ENCODE data around the gene CHST11.

CHST11 gene

DNA sequence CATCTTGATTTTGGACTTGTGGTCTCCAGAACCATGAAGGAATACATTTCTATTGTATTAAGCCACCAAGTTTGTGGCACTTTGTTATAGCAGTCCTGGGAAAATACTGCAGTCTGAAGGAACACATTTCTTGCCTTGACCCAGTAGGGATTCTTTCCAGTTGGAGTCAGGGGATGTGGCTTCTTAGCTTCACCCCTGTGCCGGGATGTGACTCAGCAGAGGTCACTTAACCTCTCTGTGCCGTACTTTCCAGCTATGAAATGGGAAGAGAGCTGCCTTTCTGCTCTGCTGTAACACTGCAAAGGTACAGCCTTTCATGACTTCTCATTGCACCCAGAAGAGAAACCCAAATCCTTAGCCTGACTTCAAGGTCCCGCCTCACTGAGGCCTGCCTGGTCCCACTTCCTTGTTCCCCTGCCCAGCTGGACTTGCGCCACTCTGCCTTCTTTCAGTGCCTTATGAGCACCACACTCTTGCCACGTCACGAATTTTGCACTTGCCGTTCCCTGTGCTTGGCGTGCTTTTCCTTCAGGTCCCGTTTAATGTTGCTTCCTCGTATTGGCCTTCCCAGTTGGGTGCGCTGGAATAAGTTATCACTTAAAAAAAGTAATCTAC lies 24.2 kb downstream of the CHST11 start:
- DNase-seq (ENCODE audit: low read depth in 2 of 2) = no peak

DNA sequence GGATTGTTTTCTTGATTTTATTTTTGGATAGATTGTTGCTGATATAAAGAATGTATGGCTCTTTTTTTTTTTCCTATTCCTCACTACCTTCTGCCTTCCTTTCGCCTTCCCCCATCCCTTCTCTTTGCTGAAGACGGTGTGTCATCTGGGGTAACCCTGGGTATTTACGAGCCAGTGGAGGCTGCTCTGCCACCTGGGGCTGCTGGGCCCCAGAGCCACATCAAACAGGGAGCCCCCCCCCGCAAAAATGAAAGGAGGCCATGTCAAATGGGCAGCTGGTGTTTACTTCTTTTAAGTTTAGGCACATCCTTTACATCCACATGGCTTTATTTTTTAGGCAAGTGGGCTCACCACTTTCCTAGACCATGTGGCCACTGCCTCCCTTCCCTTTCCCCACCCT lies 25.4 kb downstream of the CHST11 start:
- DNase-seq (ENCODE audit: low read depth in 2 of 2) = no peak

DNA sequence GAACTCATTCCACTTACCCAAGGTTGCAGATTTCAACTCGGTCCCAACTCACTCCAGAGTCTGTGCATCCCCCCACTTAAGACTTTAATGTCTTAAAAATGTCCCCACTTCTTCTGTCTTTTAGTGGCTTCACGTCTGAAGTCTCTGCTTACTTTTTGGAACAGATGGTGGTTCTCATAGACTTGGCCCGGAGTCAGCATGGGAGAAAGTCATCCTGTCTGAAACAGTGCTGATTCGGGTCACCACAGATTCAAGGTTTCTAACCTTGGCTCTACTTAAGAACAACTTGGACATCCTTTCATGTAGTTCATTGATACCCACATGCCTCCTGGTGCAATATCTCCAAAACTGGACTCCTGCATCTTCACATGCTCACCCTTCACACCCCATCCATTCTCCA lies 26.0 kb downstream of the CHST11 start:
- no peak for DNase-seq (ENCODE audit: low read depth in 2 of 2)

DNA sequence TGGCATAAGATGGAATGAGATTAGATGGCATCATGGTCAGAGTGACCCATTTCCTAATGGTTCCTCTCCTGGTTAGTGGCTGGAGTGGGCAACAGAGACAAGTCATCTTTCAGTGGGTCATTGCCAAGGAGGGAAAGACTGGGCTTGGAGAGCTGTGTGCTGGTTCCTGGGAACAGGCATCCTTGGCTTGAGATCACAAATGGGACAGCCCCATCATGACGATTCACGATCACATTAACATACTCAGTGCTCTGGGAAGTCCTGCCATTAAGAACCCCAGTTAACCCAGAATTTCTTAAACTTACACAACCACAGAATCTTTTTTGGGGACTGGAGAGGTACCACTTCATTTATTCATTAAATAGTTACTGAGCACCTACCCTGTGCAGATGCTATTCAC lies 27.3 kb downstream of the CHST11 start:
- DNase-seq (ENCODE audit: low read depth in 2 of 2) = no peak

DNA sequence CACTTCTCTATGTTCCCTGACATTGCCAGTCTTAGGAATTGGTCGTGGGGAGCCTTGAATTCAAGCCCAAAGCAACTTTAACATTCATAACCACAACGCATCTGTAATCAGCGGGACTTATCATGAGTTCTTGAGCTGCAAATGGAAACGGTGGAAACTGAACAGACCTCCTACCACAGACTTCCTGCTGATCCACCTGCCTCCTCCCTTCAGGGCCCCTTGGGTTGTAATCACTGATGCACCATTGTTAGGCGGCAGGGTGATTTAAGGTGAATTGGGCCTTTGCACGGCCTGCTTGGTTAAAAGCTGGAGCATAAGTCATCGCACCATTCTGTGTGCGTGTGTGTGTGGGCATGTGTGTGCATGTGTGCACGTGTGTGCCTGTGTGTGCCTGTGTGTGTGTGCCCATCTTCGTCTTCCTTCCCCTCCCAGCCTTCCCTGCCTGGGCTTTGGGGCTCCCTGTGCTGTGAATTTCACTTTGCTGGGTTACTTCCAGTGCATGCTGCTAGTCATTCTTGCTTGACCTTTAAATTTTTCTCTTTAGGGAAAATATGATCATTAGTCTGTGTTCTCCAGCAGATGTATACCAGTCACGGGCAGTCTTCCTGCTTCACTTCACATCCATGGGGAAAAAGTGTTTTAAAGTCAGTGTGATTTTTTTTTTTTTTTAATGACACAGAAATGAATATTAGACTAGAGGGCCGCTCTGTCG lies 29.1 kb downstream of the CHST11 start:
- DNase-seq (ENCODE audit: low read depth in 2 of 2) = peak; percentile 30 to 54

DNA sequence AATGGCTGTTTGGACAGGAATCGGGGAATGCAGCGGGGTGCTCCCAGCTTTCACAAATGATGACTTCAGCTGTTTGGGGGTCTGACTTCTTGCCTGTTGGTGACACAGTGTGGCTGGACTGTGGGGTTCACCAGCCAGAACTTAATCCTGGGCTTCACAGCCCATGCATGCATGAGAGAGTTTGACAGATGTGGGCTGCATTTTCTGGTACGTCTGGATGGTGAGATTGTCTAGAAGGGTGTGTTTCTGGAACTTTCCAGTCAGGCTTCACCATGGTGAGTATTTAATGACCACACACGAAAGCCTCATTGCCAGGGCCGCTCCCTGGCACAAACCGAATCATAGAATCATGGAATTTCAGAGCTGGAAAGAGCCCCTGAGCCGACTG lies 29.6 kb downstream of the CHST11 start:
- DNase-seq (ENCODE audit: low read depth in 2 of 2) = no peak

DNA sequence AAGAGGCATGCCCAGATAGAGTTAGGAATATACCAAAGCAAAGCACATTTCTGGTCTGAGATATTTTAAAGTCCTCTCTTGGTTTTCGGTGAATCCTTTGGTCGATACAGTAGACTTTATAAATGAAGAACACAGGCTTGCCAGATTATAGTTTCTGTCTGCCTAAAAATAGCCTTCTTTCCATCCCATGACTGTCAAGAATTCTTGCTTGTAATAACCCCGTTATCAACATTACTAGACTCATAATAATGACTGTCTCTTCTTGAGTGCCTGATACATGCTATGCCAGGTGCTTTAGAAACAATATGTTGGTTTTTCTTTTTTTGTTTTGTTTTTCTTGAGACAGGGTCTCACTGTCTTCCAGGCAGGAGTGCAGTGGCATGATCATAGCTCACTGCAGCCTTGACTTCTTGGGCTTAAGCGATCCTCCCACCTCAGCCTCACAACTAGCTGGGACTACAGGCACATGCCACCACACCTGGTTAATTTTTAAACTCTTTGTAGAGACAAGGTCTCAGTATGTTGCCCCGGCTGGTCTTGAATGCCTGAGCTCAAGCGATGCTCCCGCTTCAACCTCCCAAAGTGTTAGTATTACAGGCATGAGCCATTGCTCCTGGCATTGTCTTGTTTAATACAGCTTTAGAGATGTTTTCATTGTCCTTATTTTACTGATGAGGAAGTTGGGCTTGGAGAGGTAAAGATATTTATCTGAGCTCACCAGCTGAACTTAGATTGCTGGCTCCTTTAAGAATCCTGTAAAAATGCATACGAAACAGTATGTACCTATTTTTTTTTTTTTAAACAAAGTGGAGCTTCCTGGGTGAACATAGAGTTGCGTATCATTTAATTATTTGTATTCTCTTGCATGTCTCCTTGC lies 30.4 kb downstream of the CHST11 start:
- DNase-seq (ENCODE audit: low read depth in 2 of 2) = no peak

DNA sequence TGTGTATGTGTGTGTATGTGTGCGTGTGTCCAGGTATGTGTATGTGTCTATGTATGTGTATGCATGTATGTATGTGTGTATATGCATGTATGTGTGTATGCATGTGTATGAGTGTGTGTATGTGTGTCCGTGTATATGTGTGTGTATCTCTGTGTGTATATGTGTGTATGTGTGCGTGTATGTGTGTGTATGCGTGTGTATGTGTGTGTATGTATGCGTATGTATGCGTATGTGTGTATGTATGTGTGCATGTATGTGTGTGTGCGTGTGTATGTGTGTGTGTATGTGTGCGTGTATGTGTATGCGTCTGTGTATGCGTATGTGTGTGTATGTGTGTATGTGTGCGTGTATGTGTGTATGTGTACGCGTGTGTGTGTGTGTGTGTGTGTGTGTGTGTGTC lies 31.6 kb downstream of the CHST11 start:
- no peak for DNase-seq (ENCODE audit: low read depth in 2 of 2)

DNA sequence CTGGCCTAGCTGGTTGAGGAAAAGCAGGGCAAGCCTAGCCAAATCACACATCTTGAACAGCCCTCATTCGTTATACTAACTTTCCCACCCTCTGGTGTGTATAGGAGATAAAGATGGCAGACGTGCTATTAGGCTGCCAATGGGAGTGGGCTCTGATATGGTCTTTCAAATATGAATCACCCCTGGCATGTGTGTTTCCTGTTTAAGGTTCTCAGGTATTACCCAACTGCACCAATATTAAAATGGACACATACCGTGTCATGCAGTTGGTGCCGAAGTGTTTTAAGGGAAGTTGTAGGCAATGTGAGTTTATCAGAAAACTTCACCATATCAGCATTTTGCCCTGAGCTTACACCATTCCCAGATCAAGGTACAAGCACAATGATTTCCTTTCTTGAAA lies 33.4 kb downstream of the CHST11 start:
- DNase-seq (ENCODE audit: low read depth in 2 of 2) = no peak

DNA sequence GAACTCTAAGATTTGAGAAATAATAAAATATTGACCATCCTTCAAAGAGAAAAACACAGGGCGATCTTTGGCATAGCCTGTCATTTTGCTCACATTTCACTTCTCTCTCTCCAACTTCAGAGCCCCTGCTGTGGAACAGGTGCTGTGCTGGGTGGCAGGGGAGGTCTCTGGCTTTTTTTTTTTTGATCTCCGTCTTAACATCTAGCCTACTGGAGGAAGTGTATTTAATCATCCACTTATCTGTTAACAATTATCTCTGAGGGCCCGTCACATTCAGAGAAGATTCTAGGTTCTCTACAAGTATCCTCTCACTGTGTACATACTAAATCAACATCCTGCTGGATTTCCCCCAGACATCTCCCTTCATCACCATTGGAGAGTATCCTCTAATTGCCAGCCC lies 34.1 kb downstream of the CHST11 start:
- no peak for DNase-seq (ENCODE audit: low read depth in 2 of 2)

DNA sequence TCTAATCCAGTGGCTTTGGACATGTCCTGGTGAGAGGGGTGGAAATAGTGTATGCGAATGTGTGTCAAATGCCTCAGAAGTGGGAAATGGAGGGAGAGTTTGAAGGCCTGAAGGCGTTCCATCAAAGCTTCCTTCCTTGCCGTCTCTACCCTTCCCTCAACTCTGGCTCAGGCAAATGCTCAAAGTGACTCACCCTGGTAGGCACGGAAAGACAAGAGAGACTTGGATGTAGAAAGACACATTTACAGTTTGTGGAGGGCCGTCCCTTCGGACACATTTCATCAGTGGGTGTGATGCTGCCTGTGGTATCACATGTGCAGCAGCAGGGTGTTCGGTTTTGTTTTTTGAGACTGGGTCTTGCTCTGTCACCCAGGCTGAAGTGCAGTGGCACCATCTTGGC lies 36.7 kb downstream of the CHST11 start:
- no peak for DNase-seq (ENCODE audit: low read depth in 2 of 2)

DNA sequence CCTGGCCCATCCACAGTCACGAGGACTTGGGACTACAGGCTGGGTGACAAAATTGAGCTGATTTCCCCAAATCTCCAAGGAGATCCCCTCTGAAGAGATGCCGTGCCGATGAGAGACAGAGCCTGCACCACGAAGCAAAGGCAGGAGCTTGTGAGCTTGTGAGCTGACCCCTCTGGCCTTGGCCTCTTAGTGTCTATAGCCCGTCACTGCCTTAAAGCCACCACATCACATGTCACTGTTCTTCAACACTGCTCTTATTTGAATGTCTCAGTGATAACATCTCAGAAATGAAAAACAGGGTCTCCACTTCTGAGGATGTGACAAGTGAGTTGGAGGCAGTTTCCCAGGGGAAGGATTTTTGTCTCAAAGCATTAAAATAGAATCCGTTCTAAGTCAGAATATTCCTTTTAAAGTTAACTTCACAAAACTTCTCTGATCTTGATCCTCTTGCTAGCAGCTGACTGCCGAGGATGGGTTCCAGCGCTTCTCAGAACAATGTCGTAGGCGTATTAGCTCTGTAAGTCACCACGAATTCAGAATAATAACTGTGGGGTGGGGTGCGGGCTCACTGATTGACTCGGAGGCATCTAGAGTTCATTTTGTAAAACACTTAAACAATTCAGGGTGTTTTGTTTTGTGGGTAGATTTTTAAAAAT lies 37.5 kb downstream of the CHST11 start:
- DNase-seq (ENCODE audit: low read depth in 2 of 2) = peak; percentile 75 to 76

DNA sequence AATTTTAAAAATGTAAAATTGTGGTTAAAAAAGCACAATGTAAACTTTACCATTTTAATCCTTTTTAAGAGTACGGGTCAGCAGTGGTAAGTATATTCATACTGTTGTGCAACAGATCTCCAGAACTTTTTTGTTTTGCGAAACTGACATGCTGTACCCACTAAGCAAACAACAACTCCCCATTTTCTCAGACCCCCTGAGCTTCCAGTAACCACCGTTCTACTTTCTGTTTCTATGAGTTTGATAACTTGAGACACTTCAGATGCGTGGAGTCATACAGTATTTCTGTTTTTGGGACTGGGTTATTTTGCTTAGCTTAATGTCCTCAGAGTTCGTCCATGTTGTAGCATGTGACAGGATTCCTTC lies 38.0 kb downstream of the CHST11 start:
- DNase-seq (ENCODE audit: low read depth in 2 of 2) = peak in 1 of 2 donors; percentile 16

DNA sequence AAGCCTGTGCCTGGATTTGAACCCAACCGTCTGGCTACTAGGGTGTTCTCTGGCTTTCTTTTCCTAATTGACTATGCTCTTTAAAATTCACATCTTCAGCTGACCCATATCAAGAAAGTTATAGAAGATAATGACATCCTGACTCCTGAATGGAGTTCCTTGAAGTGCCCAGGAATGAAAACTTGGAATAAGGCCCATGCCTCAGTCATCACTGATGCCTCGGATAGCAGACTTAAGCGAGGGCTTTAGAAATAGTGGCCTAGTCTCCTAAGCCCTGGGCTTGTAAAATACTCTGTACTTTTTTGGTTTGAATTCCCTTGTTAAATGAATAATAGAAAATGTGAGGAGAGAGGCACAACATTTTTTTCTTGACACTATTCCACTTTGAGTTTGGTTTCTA lies 39.0 kb downstream of the CHST11 start:
- no peak for DNase-seq (ENCODE audit: low read depth in 2 of 2)

DNA sequence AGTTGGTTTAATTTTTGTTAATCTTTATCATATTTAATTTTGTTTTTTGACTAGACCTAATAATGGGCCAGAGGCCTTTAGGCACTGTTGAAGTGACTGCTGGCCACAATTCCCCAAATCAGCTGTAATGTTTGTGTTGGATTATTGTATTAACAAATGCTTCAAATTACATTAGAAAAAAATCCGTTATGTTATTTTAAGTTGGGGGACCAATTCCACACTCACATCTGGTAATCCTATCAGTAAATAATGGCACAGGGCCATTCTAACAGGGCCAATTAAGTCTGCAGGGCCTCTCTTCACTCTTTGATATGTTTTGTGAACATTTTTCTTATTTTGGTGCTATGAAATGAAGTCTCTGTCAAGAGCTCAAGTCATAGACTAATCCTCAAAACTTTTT lies 39.6 kb downstream of the CHST11 start:
- no peak for DNase-seq (ENCODE audit: low read depth in 2 of 2)

DNA sequence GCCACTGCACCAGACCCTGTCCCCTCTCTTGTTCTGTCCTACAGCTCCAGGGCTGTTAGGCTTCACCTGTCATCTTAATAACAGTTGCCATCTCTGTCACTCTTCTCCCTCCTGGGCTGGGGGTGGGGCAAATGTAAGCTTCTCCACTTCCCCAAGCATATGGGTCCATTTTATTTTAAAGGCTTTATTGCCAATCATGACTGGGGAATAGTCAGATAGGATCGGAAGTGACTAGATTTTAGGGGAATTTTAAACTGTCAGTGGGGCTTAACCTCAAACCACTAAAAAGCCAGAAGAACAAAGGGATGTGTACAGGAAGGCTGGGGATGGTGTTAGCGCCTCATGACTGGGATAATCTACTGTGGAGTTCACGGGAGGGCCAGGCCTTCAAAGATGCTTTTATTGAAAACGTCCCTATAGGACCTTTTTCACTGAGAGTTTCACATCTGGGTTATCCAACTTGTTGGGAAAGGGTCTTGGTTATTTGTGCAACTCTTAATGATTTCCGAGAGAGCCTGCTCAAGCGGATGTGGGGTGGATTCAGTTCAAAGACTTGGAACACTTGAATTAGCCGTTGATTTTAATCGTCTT lies 41.6 kb downstream of the CHST11 start:
- DNase-seq (ENCODE audit: low read depth in 2 of 2) = peak in 1 of 2 donors; percentile 25

DNA sequence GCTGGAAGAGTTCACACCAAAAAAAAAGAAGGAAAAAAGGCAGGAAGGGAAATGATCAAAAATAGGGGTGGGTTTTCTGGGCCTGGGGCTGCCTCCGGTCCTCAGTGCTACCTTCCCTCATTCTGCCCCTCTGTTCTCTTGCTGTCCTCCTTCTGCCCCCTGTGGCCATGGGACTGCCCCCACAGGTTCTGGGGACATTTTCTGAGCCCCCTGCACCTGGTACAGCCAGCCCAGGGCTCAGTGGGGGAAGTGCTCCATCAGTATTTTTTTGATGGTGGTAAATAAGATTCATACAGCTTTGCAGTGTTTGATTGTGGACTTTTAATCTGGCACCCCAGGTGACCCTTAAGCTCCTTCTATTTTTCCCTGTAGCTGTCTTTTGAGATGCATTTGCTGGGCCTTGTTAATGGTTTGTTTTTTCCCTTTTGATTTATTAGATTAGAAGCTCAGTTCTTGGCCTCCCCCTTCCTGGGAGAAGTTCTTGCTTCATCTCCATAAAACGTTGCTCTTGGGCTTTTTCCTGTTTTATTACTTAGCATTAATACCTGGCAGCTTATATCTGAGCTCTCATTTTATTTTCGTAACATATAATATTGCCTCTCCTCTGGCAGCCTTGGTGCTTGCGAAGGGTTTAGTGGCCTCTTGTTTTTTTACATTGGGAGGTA lies 43.1 kb downstream of the CHST11 start:
- no peak for DNase-seq (ENCODE audit: low read depth in 2 of 2)

DNA sequence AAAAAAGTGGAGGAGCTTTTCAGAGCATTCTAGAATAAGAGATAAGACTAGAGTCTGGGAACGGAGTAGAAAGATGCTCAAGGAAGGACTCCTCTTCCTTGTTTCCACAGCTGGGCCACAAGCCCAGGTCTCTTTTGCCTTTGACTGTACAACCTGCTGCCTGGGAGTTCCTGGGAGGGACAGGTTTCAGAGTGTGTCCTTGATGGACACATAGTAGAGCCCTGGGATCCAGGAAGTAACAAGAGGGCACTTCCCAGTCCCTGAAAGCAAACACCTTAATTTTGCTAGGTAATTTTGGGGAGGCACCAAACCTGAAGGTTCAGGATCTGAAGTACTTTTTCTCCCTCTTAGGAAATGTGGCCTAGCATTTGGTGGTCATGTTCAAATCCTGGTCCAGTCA lies 44.4 kb downstream of the CHST11 start:
- DNase-seq (ENCODE audit: low read depth in 2 of 2) = no peak

DNA sequence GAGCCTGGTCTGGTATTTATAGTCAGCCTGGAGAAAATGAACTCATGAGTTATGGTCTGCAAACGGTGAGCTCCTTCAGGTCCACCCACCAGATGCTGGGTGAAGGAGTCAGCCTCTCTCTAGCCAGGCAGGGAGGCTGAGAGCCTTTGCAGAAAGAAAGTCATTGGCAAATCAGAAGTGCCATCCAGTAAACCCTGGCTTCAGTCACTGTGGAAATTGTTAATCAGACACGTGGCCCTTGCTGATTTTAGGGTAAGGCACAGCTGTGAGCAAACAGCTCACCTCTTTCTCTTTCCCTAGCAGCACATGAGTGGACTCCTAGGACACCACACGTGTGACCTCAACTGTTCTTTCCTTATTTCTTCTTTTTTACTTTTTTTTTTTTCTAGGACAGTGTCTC lies 44.9 kb downstream of the CHST11 start:
- peak; percentile 24 to 31 for DNase-seq (ENCODE audit: low read depth in 2 of 2)

DNA sequence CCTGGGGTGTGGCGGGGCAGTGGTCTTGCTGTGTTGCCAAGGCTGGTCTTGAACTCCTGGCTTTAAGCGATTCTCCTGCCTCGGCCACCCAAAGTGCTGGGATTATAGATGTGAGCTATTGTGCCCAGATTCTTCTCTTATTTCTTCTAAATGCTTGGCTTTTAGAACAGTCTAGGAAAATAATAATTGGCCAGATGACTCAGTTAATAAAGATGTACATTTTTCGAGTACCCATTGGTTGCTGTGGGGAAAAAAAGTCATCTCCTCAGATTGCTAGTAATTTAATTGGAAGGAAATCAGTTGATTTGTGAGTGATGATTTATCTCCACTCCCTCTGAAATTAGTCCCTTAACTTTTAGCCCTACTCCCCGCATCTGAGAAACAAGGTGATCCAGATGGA lies 45.5 kb downstream of the CHST11 start:
- no peak for DNase-seq (ENCODE audit: low read depth in 2 of 2)

DNA sequence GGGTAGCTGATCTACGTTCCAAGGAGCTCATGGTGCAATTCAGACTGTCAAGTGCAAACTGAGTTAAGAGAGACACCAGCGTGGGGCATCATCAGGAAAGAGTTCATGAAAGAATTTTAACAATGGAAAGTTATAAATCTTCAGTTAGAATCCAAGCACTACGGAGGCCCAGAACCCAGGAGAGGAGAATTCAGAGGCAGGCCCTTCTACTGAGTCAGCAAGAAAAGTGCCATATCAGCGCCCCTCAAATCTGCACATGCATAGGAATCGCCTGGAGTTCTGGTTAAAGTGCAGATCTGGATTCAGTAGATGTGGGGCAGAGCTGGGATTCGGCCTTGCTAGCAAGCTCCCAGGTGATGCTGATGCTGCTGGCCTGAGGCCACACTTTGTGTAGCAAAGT lies 45.9 kb downstream of the CHST11 start:
- DNase-seq (ENCODE audit: low read depth in 2 of 2) = no peak

DNA sequence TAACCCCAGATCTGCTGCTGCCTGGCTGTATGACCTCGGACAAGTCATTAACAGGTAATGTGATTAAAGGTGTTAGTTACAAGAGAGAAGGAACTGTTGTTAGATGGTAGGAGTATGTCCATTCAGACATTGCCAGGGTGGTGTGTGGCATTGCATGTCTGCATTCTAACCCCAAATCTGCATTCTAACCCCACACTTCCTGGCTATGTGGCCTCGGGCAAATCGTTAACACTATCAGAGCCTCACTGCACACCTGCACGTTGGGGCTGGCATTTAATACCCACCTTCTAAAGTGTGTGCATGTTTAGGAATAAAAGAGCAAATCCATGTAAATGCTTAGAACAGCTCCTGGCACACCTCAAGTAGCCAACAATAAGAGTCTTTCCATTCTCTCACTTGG lies 46.4 kb downstream of the CHST11 start:
- DNase-seq (ENCODE audit: low read depth in 2 of 2) = no peak
